Activated CD8-positive, alpha-beta memory T cell treated with anti-CD3 and anti-CD28 coated beads, Interleukin-2, amount 10 ng/mL, durations not matched to agents 7 days and 5 days (primary cell): ENCODE data around the gene PPP1R12B. TPM values are rescaled to one million over a fixed set of nuclear protein-coding genes. Genes with fewer than 3 reads are reported as not detected.
"Not testable (repeated sequence)": the region's sequence is repeated elsewhere in the genome, so short reads cannot be mapped to it uniquely, and the experiment has no call there.

Experiments
- ATAC-seq: fragments of 150-1000 bp; cut with Tn5 transposase; one replicate; pipeline ENCODE4 v1.10.0; 2021; ENCODE audit warnings: moderate library complexity
- CTCF ChIA-PET: fragments of 350-600 bp; sonication (Branson Sonifier 250); formaldehyde crosslinking; loops from one replicate; lab custom pipeline; 2021; ENCODE audit warnings: antibody characterized with exemption; lab: Charles Lee
- DNase-seq: peaks from one replicate; pipeline ENCODE4 v3.0.0-alpha.2; 2020
- H3K27ac Mint-ChIP-seq: one replicate; pipeline ENCODE4 v1.8.0; 2021; ENCODE audit warnings: mild to moderate bottlenecking, mixed read lengths
- H3K27me3 Mint-ChIP-seq: one replicate; pipeline ENCODE4 v1.8.0; 2021; ENCODE audit warnings: mixed read lengths
- H3K36me3 Mint-ChIP-seq: one replicate; pipeline ENCODE4 v1.8.0; 2021; ENCODE audit warnings: mild to moderate bottlenecking, mixed read lengths
- H3K4me1 Mint-ChIP-seq: one replicate; pipeline ENCODE4 v1.8.0; 2021; ENCODE audit warnings: mixed read lengths
- H3K4me3 Mint-ChIP-seq: one replicate; pipeline ENCODE4 v1.8.0; 2021; ENCODE audit warnings: mild to moderate bottlenecking, moderate library complexity, mixed read lengths
- H3K9me3 Mint-ChIP-seq: one replicate; pipeline ENCODE4 v1.8.0; 2022; ENCODE audit warnings: low read depth, mixed read lengths
- total RNA-seq, 2 experiments: library from RNA; stranded (reverse); gene quantifications; one replicate each; pipeline ENCODE4 v1.2.3, GENCODE V29; 2021

Gene PPP1R12B
- total RNA-seq, 2 experiments from 2014 or later, result 20.3 to 34.2 TPM

DNA sequence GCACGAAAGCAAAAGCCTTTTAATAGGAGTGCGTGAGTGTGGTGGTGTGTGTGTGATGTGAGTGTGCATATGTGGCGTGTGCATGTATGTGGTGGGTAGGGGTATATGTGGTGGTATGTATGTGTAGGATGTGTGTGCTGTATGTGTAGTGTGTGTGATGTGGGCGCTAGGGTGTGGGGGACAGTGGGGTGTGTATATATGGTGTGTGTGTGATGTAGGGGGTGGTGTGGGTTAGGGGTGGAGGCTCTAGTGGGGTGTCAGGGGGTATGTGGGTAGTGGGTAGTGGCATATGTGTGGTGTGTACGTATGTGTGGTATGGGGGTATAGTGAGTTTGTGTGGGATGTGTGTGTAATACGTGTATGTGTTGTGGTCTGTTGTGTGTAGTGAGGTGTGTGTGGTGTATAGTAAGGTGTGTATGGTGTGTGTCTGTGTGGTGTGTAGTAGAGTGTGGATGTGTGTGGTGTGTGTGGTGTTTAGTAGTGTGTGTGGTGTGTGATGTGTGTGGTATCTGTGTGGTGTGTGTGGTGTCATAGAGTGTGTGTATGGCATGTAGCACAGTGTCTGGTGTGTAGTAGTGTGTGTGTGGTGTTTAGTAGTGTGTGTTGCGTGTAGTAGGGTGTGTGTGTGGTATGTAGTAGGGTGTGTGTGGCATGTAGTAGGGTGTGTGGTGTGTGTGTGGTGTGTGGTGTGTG is 275.7 kb downstream of the PPP1R12B start:
- no peaks in the 10 kb centered on the region for H3K36me3 Mint-ChIP-seq
- peaks cover 19% of the 10 kb centered on the region for H3K4me1 Mint-ChIP-seq
- DNase-seq (no peak), ATAC-seq (no peak)
- H3K27me3 Mint-ChIP-seq, result peaks cover 35% of the 10 kb centered on the region
- H3K27ac Mint-ChIP-seq, result no peak overlapping the region
- CTCF ChIA-PET, result no interaction called here
- H3K9me3 Mint-ChIP-seq, result no peaks in the 10 kb centered on the region
- H3K4me3 Mint-ChIP-seq, result no peak overlapping the region

DNA sequence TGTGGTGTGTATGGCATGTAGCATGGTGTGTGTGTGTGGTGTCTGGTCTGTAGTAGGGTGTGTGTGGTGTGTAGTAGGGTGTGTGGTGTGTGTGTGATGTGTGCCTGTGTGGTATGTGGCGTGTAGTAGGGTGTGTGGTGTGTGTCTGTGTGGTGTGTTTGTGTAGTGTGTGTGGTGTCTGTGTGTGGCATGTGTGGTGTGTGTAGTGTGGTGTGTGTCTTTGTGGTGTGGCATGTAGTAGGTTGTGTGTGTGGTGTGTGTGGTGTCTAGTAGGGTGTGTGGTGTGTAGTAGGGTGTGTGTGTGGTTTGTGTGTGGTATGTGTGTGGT is 276.2 kb downstream of the PPP1R12B start:
- Mint-ChIP-seq H3K9me3 (no peaks in the 10 kb centered on the region), H3K27ac (no peak overlapping the region), H3K36me3 (no peaks in the 10 kb centered on the region), H3K27me3 (peaks cover 31% of the 10 kb centered on the region), H3K4me3 (no peak overlapping the region), H3K4me1 (peaks cover 23% of the 10 kb centered on the region)
- CTCF ChIA-PET, result interaction anchor here (1.5 kb wide), 1 partner anchor 432 kb away, joined by 3 read pairs; the partner anchor contains the start of gene LGR6
- ATAC-seq, result no peak
- DNase-seq, result no peak

DNA sequence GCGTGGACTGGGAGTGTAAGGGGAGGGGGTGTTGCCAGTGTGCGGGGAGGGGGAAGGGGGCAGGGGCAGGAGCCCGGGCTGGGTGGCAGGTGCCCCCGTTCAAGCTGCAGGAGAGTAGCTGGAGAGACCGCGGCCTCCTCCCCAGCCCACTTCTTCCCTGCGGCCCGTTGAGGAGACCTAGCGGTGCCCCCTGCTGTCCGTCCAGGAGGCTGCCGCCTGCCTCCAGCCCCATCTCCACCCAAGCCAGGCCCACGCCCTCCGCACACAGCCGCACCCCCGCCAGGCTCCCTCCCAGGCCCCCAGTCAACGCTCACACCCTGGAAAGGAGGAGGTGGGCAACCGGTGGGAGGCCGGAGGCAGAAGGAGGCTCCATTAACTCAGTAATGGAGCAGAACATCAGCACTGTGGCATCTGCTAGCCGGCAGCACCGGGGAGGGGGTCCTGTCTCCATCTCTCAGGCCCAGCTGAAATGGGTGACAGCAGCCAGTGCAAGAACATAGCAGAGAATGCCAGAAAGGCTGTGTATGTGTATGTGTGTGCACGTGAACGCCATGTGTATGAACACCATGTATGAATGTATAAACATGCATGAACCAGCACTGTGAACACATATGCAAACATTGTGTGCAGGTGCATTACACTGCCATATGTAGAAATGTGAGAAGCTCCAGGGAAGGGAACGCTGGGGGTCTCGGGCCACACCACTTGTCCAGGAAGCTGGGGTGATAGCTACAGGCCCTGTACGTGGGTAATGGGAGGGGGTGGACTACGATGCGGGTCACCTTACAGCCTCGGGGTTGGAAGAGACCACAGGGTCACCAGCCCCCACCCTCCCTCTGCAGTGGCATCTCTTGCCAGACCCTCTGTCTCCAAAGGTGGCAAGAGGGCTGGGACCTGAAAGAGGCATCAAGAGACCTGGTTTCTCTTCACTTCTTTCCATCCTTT is 277.2 kb downstream of the PPP1R12B start:
- H3K4me1 Mint-ChIP-seq, result peaks cover 29% of the 10 kb centered on the region

GRCh38 chr1:202627036-202627435 is 278.5 kb downstream of the PPP1R12B start:
- H3K9me3 Mint-ChIP-seq, H3K27ac Mint-ChIP-seq, ATAC-seq, H3K4me3 Mint-ChIP-seq, DNase-seq, H3K36me3 Mint-ChIP-seq: not testable (repeated sequence)
- CTCF ChIA-PET, result interaction anchor here (1.5 kb wide), 1 partner anchor 55 kb away, joined by 3 read pairs; no protein-coding TSS in a partner anchor
- peaks cover 29% of the 10 kb centered on the region for H3K27me3 Mint-ChIP-seq
- H3K4me1 Mint-ChIP-seq, result peaks cover 29% of the 10 kb centered on the region

More for the DNA sequence above, 277.2 kb downstream of the PPP1R12B start:
- ATAC-seq (peak; percentile 78), DNase-seq (peak; percentile 83)
- CTCF ChIA-PET, result interaction anchor here (0.9 to 1.5 kb wide), 2 partner anchors 23 to 433 kb away, joined by 3 read pairs; partner anchors contain the start of gene LGR6
- no peak overlapping the region for H3K27ac Mint-ChIP-seq
- H3K36me3 Mint-ChIP-seq, result no peaks in the 10 kb centered on the region
- H3K27me3 Mint-ChIP-seq, result peaks cover 29% of the 10 kb centered on the region
- H3K9me3 Mint-ChIP-seq, result no peaks in the 10 kb centered on the region
- no peak overlapping the region for H3K4me3 Mint-ChIP-seq

DNA sequence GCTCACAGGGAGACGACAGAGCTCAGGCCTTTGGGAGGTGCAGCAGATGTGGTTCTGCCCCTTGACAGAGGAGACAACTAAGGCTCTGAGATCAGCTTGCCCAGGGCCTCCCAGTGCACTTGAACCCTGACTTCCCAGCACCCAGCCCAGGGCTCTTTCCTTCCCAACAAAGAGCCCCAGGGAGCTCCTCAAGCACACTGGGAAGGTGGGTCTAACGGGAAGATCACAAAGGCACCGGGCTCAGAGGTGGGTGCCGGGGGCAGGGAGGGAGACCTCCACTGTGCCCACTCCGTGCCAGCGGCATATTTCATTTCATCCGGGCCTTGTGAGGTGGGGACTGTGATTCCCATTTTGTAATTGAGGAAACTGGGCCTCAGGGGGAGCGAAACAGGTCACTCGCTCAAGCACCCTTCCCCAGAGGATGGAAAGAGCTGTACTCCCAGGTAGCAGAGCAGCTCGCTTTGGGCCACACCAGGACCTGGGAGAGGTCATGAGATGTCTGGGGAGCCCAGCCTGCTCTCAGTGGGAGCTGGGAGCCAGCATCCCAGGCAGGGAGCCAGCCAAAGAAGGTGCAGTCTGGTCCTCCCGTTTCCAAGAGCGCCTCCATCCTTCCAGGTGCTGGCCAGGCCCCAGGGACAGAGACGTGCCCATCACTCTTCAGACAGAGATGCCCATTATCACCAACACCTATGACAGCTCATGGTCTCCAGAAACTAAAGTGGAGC is 279.5 kb downstream of the PPP1R12B start:
- DNase-seq (no peak), ATAC-seq (no peak)
- CTCF ChIA-PET, result interaction anchor here (1.5 kb wide), 1 partner anchor 56 kb away, joined by 3 read pairs; no protein-coding TSS in a partner anchor
- Mint-ChIP-seq H3K9me3 (no peaks in the 10 kb centered on the region), H3K36me3 (no peaks in the 10 kb centered on the region), H3K4me1 (peaks cover 29% of the 10 kb centered on the region), H3K27ac (no peak overlapping the region), H3K27me3 (peaks cover 29% of the 10 kb centered on the region), H3K4me3 (no peak overlapping the region)

DNA sequence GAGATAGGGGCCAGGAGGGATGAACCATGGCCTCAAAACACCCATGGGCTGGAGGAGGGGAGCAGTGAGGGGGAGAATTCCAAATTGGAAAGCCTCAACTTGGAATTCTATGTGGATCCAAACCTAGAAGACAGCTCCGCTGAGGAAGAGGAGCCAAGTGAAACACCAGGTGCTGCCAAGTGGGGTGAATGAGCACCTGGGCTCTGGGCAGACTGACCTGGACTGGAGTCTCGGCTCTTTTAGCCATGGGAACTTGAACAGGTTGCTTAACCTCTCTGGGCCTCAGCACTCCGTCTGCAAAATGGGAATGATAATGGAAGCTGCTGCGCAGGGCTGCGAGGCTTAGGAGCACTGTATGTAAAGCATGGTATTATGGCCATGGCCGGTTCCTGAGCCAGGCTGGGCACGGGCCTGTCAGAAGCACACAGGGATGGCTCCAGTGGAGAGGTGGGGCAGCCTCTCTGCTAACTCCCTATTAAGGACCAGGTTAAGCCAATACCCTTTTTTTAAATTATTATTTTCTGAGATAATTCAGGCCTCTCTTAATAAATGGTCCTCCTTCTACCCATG is 280.2 kb downstream of the PPP1R12B start:
- Mint-ChIP-seq H3K36me3 (no peaks in the 10 kb centered on the region), H3K27ac (peak overlapping the region; percentile 86), H3K27me3 (peaks cover 30% of the 10 kb centered on the region), H3K4me1 (peaks cover 29% of the 10 kb centered on the region), H3K4me3 (peak overlapping the region; percentile 26), H3K9me3 (no peaks in the 10 kb centered on the region)
- CTCF ChIA-PET, result interaction anchor here (0.8 to 1.5 kb wide), 3 partner anchors 10 to 91 kb away, joined by 3 to 4 read pairs (median 3); no protein-coding TSS in a partner anchor
- peak; percentile 16 for ATAC-seq
- no peak for DNase-seq

DNA sequence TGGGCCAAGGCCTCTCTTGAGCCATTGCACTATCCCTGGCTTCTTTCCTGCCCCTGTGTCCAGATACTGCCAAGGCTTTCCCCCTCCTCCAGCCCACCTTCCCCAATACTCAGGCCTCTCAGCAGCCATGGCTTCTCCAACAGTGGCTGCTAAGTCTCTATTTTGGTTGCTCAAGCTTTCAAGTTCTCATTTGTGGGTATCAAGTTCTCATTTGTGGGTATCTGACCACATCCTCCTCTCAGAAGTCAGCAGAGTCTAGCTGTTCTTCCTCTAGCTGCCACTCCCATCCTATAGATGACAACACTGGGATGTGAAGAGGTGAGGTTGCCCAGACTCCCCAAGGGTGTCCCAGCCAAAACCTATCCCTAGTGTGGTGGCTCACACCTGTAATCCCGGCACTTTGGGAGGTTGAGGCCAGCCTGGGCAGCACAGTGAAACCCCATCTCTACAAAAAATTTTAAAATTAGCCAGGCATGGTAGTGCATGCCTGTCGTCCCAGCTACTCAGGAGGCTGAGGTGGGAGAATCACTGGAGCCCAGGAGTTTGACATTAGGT is 280.8 kb downstream of the PPP1R12B start:
- not testable (repeated sequence) for H3K36me3 Mint-ChIP-seq, H3K9me3 Mint-ChIP-seq
- Mint-ChIP-seq H3K27ac (peak overlapping the region; percentile 86), H3K4me1 (peaks cover 29% of the 10 kb centered on the region), H3K27me3 (peaks cover 33% of the 10 kb centered on the region), H3K4me3 (peak overlapping the region; percentile 26)
- peak; percentile 83 for ATAC-seq
- CTCF ChIA-PET, result interaction anchor here (0.8 to 1.2 kb wide), 2 partner anchors 11 to 90 kb away, joined by 3 to 4 read pairs; no protein-coding TSS in a partner anchor
- peak; percentile 61 for DNase-seq

DNA sequence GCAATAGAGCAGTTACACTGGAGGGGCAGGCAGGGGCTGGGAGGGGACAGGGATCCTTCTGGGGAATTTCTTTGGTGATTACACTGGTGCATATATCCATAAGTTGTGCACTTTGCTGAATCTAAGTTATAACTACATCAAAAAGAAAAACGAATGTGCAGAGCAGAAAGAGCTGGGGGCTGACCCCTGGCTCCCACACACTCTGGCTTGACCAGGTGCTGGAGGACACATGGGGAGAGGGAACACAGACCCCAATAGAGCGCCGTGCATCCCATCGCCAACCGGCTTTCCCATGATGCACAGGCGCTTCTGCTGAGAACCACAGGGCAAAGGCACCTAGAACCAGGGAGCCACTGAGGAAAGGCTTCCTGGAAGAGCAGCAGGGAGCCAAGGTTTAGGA is 281.6 kb downstream of the PPP1R12B start:
- H3K4me1 Mint-ChIP-seq, result peaks cover 29% of the 10 kb centered on the region

GRCh38 chr1:202630541-202630940 is 282.0 kb downstream of the PPP1R12B start:
- no peak for DNase-seq
- Mint-ChIP-seq H3K9me3 (no peaks in the 10 kb centered on the region), H3K27me3 (peaks cover 43% of the 10 kb centered on the region), H3K4me3 (no peak overlapping the region), H3K36me3 (no peaks in the 10 kb centered on the region), H3K4me1 (peaks cover 29% of the 10 kb centered on the region), H3K27ac (no peak overlapping the region)
- CTCF ChIA-PET, result no interaction called here
- no peak for ATAC-seq

More for the DNA sequence above, 281.6 kb downstream of the PPP1R12B start:
- ATAC-seq, CTCF ChIA-PET, H3K36me3 Mint-ChIP-seq, H3K9me3 Mint-ChIP-seq, H3K4me3 Mint-ChIP-seq, DNase-seq: not testable (repeated sequence)
- Mint-ChIP-seq H3K27ac (peak overlapping the region; percentile 22), H3K27me3 (peaks cover 38% of the 10 kb centered on the region)

- DNase-seq, result no peak
- no peak for ATAC-seq
- Mint-ChIP-seq H3K27me3 (peaks cover 50% of the 10 kb centered on the region), H3K4me1 (peaks cover 29% of the 10 kb centered on the region), H3K4me3 (no peak overlapping the region), H3K36me3 (no peaks in the 10 kb centered on the region), H3K9me3 (no peaks in the 10 kb centered on the region), H3K27ac (no peak overlapping the region)
- CTCF ChIA-PET, result no interaction called here
Observed at GRCh38 chr1:202631076-202631923, 282.8 kb downstream of the PPP1R12B start.

GRCh38 chr1:202632241-202632640 is 283.7 kb downstream of the PPP1R12B start:
- ATAC-seq (no peak), DNase-seq (no peak)
- no peak overlapping the region for H3K27ac Mint-ChIP-seq
- H3K4me1 Mint-ChIP-seq, result peaks cover 29% of the 10 kb centered on the region
- peaks cover 58% of the 10 kb centered on the region for H3K27me3 Mint-ChIP-seq
- H3K36me3 Mint-ChIP-seq, result no peaks in the 10 kb centered on the region
- no peak overlapping the region for H3K4me3 Mint-ChIP-seq
- CTCF ChIA-PET, result no interaction called here
- no peaks in the 10 kb centered on the region for H3K9me3 Mint-ChIP-seq

GRCh38 chr1:202636171-202636570 is 287.7 kb downstream of the PPP1R12B start:
- H3K4me1 Mint-ChIP-seq, H3K9me3 Mint-ChIP-seq, H3K36me3 Mint-ChIP-seq: not testable (repeated sequence)

More at GRCh38 chr1:202636171-202636570, 287.7 kb downstream of the PPP1R12B start:
- DNase-seq, ATAC-seq, H3K4me3 Mint-ChIP-seq, H3K27ac Mint-ChIP-seq, CTCF ChIA-PET: not testable (repeated sequence)
- H3K27me3 Mint-ChIP-seq, result peaks cover 81% of the 10 kb centered on the region
